Fibroblast of mammary gland (primary cell): Measurements from ENCODE around the gene ABHD4.

Experiments used
- DNase-seq: peaks from one replicate; pipeline ENCODE4 v3.0.0-alpha.2; 2010; ENCODE audit warnings: low read depth
- H3K4me3 ChIP-seq: 2 replicates; pipeline ENCODE4 v1.5.1; 2011; ENCODE audit warnings: low read depth, mild to moderate bottlenecking, low read length, moderate library complexity; ENCODE audit not compliant: control insufficient read depth
- CTCF ChIP-seq: conservative IDR thresholded peaks from 2 replicates; pipeline ENCODE4 v1.5.1; 2011; ENCODE audit warnings: low read depth, low read length, inconsistent platforms; ENCODE audit not compliant: control insufficient read depth, insufficient read depth

ABHD4 gene

GRCh38 chr14:22651586-22651985, 53.5 kb downstream of the ABHD4 start:
- no peak overlapping the region for H3K4me3 ChIP-seq
- TF ChIP-seq CTCF = no peak
- DNase-seq = peak; percentile 37

GRCh38 chr14:22653012-22653621, 55.0 kb downstream of the ABHD4 start:
- peak; percentile 80 for DNase-seq
- no peak overlapping the region for H3K4me3 ChIP-seq
- TF ChIP-seq CTCF = peak; percentile 99

GRCh38 chr14:22656226-22656625, 58.1 kb downstream of the ABHD4 start:
- TF ChIP-seq CTCF = no peak
- no peak overlapping the region for H3K4me3 ChIP-seq
- no peak for DNase-seq

- no peak for TF ChIP-seq CTCF
- H3K4me3 ChIP-seq = no peak overlapping the region
- DNase-seq = peak; percentile 69
Measured at GRCh38 chr14:22656945-22657731, 59.0 kb downstream of the ABHD4 start.

GRCh38 chr14:22657861-22658260, 59.8 kb downstream of the ABHD4 start:
- peak; percentile 77 for TF ChIP-seq CTCF
- peak; percentile 71 for DNase-seq
- H3K4me3 ChIP-seq = no peak overlapping the region

- TF ChIP-seq CTCF = no peak
- DNase-seq = no peak
- no peak overlapping the region for H3K4me3 ChIP-seq
Measured at GRCh38 chr14:22658946-22659345, 60.8 kb downstream of the ABHD4 start.
